HUES6 (cell line): ENCODE data around the gene FAR1.
"Not testable (repeated sequence)": the region's sequence is repeated elsewhere in the genome, so short reads cannot be mapped to it uniquely, and the experiment has no call there.

Experiments used
- H3K27ac ChIP-seq: 2 replicates; pipeline ENCODE4 v1.7.0; 2013; ENCODE audit warnings: low read depth, mild to moderate bottlenecking, low read length, inconsistent platforms
- H3K27me3 ChIP-seq: 2 replicates; pipeline ENCODE4 v1.6.1; 2013; ENCODE audit warnings: low read length; ENCODE audit not compliant: control insufficient read depth, insufficient read depth
- H3K36me3 ChIP-seq: 2 replicates; pipeline ENCODE4 v1.6.1; 2013; ENCODE audit warnings: low read length; ENCODE audit not compliant: control insufficient read depth, insufficient read depth
- H3K4me1 ChIP-seq: 2 replicates; pipeline ENCODE4 v1.6.1; 2013; ENCODE audit warnings: low read length; ENCODE audit not compliant: control insufficient read depth, insufficient read depth
- H3K4me3 ChIP-seq: 2 replicates; pipeline ENCODE4 v1.5.1; 2013; ENCODE audit warnings: low read depth, low read length
- H3K9ac ChIP-seq: one replicate; pipeline ENCODE4 v1.6.1; 2013; ENCODE audit warnings: mild to moderate bottlenecking, low read length
- H3K9me3 ChIP-seq: 2 replicates; pipeline ENCODE4 v1.6.1; 2013; ENCODE audit warnings: low read depth, low read length; ENCODE audit not compliant: control insufficient read depth, insufficient read depth

Gene FAR1

DNA sequence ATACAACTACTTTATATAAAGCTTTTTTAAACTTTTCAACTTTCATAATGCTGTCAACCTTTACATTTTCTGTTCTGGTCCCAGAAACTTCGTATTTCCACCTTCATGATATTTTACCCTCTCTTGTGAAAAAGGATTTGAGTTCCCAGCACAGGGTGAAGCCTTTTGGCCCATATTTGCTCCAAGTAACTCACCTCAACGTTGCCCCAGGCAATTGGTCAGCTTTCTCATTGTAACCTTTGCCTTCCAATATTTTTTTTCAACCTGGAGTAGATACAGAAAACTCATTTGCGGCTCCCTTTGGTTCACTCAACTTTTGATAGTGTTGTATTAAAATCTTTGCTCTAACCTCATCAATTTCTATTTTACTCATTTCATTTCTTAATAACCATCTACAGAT lies 21.1 kb upstream of the FAR1 start:
- H3K36me3 ChIP-seq: no peaks in the 10 kb centered on the region
- no peak overlapping the region for H3K27ac ChIP-seq
- peaks cover 3% of the 10 kb centered on the region; the same call in 1 of the 2 replicates for H3K4me1 ChIP-seq
- no peaks in the 10 kb centered on the region for H3K27me3 ChIP-seq
- H3K4me3 ChIP-seq: no peak overlapping the region
- H3K9me3 ChIP-seq: no peaks in the 10 kb centered on the region
- no peak overlapping the region for H3K9ac ChIP-seq

DNA sequence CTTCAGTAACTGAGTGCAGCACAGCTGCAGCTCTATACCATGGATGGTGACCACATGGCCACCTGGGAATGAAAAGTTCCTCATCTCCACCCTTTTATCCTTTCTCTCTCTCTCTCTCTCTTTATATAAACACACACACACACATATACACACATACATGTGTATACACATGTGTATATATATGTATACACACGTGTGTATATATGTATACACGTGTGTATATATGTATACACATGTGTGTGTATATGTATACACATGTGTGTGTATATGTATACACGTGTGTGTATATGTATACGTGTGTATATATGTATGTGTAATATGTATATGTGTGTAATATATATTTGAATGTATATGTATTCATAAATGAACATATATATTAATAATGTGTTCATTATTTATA lies 18.8 kb upstream of the FAR1 start:
- Histone ChIP-seq H3K27me3 (no peaks in the 10 kb centered on the region), H3K4me3 (no peak overlapping the region), H3K27ac (no peak overlapping the region), H3K4me1 (peaks cover 3% of the 10 kb centered on the region; the same call in 1 of the 2 replicates), H3K36me3 (no peaks in the 10 kb centered on the region), H3K9me3 (no peaks in the 10 kb centered on the region), H3K9ac (no peak overlapping the region)

DNA sequence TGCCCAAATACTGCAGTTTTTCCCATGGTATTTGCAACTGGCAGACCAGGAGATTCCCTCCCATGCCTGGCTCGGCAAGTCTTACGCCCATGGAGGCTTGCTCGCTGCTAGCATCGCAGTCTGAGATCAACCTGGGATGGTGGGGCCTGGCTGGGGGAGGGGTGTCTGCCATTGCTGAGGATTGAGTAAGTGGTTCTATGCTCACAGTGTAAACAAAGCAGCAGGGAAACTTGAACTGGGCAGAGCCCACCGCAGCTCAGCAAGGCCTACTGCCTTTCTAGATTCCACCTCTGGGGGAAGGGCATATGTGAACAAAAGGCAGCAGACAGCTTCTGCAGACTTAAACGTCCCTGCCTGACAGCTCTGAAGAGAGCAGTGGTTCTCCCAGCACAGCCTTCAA lies 17.0 kb upstream of the FAR1 start:
- not testable (repeated sequence) for H3K9ac ChIP-seq, H3K4me1 ChIP-seq, H3K27ac ChIP-seq, H3K4me3 ChIP-seq, H3K36me3 ChIP-seq, H3K9me3 ChIP-seq, H3K27me3 ChIP-seq

DNA sequence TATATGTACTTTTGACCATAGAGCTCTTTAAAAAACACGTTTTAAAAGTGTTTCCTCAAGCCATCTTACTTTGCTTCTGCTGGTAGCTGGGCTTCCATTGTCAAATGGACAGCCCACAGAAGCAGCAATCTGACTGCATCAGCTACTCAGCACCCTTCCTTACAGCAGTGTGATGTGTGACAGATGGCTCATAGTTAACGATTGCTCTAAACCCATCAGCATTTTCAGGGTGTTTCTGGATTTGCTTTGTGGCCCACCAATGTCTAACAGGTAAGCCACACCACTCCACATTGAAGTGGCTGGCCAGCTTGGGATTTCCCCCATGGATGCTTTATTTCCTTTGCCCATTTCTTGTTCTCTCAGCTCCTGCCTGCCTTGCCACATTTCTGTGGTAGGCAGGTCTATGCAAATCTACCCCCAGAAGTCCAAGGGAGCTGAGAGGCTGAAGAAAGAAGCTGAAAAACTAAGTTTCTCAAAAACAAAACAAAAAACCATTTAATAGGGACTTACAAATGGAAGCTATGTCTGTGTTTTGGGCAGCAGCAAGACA lies 7.3 kb upstream of the FAR1 start:
- H3K9me3 ChIP-seq: peaks cover 30% of the 10 kb centered on the region
- H3K27me3 ChIP-seq: no peaks in the 10 kb centered on the region
- no peak overlapping the region for H3K4me3 ChIP-seq

DNA sequence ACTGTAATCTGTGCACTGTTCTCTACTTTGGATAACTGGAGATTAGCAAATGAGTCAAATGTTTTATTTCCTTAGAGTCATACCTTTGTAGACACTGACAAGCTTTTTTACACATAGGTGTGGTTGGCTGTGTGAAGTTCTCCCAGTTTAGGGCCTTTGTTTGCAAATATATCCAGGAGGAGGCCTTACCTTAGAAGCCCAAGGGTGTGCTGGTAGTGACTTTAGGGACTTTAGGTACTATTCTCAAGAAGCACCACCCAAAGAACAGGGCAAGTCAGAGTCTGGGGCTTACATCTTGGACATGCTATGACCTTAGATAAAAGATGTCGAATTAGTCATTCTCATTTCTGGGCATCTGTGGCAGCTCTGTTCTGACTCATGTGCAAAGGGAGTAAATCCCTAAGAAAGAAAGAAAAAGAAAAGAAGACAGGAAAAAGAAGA lies 4.8 kb upstream of the FAR1 start:
- Histone ChIP-seq H3K9ac (no peak overlapping the region), H3K27ac (no peak overlapping the region), H3K4me1 (no peaks in the 10 kb centered on the region), H3K36me3 (no peaks in the 10 kb centered on the region), H3K9me3 (peaks cover 21% of the 10 kb centered on the region), H3K27me3 (no peaks in the 10 kb centered on the region), H3K4me3 (no peak overlapping the region)

More for the DNA sequence above, 7.3 kb upstream of the FAR1 start:
- Histone ChIP-seq H3K9ac (no peak overlapping the region), H3K36me3 (no peaks in the 10 kb centered on the region), H3K27ac (no peak overlapping the region), H3K4me1 (no peaks in the 10 kb centered on the region)

DNA sequence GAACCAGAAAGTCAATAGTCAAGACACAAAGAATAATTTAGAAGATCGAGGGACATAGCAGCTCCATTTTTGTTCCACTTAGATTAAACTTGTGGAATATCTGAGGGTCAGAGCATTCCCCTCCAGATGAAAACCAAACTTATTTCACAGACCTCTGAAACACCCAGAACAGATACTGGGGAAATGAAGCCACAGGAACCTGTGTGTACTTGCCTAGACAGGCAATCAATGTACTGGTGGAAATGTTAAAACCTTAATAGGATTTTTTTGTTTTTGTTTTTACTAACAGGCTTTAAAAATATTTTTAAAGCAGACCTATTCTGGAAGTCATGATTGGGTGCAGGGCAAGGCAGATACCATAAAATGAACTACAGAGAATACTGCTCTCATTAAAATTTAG lies 4.1 kb upstream of the FAR1 start:
- Histone ChIP-seq H3K9ac (no peak overlapping the region), H3K27ac (no peak overlapping the region), H3K4me3 (no peak overlapping the region), H3K27me3 (no peaks in the 10 kb centered on the region), H3K9me3 (peaks cover 14% of the 10 kb centered on the region), H3K4me1 (no peaks in the 10 kb centered on the region), H3K36me3 (no peaks in the 10 kb centered on the region)

DNA sequence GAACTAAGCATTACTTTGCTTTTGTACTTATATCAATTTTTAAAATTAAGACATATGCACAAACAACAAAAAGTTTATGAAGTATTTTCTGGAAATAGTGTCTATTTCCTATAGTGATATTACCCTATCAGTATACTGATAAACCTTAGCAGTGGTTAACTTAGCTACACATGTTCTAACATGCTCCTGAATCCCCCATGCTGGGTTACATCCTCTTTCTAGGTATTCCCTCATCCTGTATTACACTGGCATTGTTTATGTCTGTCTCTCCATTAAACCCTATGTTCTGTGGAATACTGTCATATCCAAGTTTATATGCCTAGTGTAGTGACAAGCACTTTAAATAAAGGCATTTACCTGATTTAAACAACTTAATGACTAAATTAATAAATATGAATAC lies 1.8 kb upstream of the FAR1 start:
- Histone ChIP-seq H3K27me3 (no peaks in the 10 kb centered on the region), H3K4me3 (no peak overlapping the region), H3K4me1 (peaks cover 8% of the 10 kb centered on the region), H3K27ac (no peak overlapping the region), H3K9ac (no peak overlapping the region), H3K36me3 (no peaks in the 10 kb centered on the region), H3K9me3 (no peaks in the 10 kb centered on the region)

DNA sequence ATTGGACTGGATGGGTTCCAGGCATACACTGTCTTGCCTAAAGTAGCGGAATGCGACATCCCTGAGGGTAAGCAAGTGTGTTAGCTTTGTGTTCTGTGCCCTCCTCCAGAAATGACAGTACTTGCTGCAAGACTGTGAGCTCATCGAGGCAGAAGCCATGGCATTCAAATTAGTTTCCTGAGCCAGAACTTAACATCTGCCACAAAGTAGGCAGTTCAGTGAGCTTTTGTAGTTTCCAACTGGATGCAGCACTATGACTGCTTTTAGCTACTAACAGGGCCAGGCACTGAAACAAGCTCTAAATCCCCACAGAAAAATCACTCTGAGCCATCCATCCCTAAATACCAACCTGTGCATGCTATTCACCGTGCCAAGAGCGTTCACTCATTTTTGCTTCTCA lies 1.2 kb upstream of the FAR1 start:
- no peak overlapping the region for H3K9ac ChIP-seq
- peaks cover 8% of the 10 kb centered on the region for H3K4me1 ChIP-seq
- H3K27me3 ChIP-seq: no peaks in the 10 kb centered on the region
- H3K4me3 ChIP-seq: peak overlapping the region; percentile 80
- no peaks in the 10 kb centered on the region for H3K9me3 ChIP-seq
- H3K36me3 ChIP-seq: no peaks in the 10 kb centered on the region
- no peak overlapping the region for H3K27ac ChIP-seq

DNA sequence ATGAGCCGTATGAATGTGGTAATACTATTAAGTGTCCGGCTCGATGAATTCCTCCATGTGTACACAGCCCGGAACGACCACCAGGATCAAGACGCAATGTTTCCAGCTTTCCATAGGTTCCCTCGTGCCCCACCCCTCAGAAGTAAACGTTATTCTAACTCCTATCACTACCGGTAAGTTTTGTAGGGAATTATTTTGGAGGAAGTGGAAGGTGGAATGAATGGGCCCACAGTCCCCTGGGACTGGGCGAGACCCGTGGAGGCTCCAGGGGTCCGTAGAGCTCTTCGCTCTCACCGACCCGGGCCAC lies 720 bp upstream of the FAR1 start:
- no peaks in the 10 kb centered on the region for H3K36me3 ChIP-seq
- H3K4me1 ChIP-seq: peaks cover 13% of the 10 kb centered on the region
- no peaks in the 10 kb centered on the region for H3K27me3 ChIP-seq
- H3K27ac ChIP-seq: peak overlapping the region; percentile 73; the same call in 1 of the 2 replicates
- no peaks in the 10 kb centered on the region; the same call in 1 of the 2 replicates for H3K9me3 ChIP-seq
- peak overlapping the region; percentile 80 for H3K4me3 ChIP-seq
- H3K9ac ChIP-seq: peak overlapping the region; percentile 81

DNA sequence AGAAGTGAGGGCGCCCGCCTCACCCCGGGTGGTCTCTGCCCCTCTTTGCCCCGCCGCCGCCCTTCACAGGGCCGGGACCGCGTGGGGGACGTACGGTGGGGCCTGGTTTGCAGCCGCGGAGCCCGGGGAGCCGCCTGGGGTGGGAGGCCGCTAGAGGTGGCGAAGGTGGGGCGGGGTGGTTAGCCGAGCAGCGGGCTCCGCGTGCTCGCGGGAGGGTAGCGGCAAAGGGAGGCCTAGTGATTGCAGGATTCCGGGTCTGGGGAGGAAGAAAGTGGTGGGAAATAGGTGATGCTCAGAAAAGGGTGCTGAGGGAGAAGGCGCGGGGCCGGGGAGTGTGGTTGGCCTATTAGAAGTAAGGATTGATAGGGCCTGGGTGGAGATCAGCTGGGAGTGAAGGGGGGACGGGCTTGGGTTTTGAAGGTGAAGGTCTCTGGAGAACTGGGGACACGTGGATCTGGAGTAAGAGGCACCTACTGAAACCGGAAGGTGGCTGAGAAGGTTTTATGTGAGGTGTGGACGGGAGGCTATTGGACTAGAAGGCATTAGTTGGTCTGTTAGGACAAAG lies 571 bp downstream of the FAR1 start:
- Histone ChIP-seq H3K36me3 (no peaks in the 10 kb centered on the region), H3K9ac (peak overlapping the region; percentile 88), H3K9me3 (no peaks in the 10 kb centered on the region; the same call in 1 of the 2 replicates)

DNA sequence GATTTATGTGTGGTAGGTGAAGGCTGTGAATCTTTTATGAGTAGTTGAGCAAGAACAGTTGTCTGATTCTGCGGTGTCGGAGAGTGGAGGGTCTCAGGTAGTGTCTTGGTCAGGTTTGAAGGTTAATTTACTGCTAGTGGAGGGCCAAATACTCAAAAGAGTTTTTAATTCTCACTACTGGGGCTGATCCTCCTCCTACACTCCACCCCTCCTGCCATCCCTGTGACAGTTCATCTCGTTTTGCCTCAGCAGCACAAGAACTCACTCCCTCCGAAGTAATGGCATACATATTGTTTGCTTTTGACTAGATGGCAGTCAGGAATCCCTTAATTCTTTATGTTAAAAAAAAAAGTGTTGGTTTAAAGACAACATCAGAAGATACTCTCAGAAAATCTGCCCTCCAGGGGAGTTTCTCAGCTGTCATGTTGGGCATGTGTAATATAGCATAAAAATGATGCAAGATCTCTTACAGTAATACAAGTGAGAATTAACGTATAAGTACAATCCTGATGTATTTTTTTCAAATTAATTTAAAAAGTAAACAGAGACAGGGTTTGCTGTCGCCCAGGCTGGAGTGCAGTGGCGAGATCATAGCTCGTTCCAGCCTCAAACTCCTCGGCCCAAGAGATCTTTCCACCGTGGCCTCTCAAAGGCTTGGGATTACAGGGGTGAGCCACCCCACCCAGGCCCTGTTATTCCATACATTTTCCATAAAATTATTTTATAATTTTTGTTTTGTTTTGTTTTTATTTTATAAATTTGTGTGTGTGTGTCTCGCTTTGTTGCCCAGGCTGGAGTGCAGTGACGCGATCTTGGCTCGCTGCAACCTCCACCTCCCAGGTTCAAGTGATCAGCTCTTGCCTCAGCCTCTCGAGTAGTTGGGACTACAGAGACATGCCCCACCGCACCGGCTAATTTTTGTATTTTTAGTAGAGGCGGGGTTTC lies 1.3 kb downstream of the FAR1 start:
- Histone ChIP-seq H3K9me3 (no peaks in the 10 kb centered on the region; the same call in 1 of the 2 replicates), H3K27ac (no peak overlapping the region)

More for the DNA sequence above, 571 bp downstream of the FAR1 start:
- peak overlapping the region; percentile 77 for H3K4me3 ChIP-seq
- H3K27ac ChIP-seq: peak overlapping the region; percentile 75; the same call in 1 of the 2 replicates
- peaks cover 15% of the 10 kb centered on the region for H3K4me1 ChIP-seq
- no peaks in the 10 kb centered on the region for H3K27me3 ChIP-seq

More for the DNA sequence above, 1.3 kb downstream of the FAR1 start:
- Histone ChIP-seq H3K27me3 (no peaks in the 10 kb centered on the region), H3K4me3 (peak overlapping the region; percentile 77), H3K36me3 (no peaks in the 10 kb centered on the region), H3K4me1 (peaks cover 15% of the 10 kb centered on the region), H3K9ac (peak overlapping the region; percentile 88)
